ENCODE data around the gene NTM. TPM values are rescaled to one million over a fixed set of nuclear protein-coding genes. Genes with fewer than 3 reads are reported as not detected.

The NTM gene
- total RNA-seq, 1 donor from 2014 or later: 9.9 TPM

GRCh38 chr11:131987703-131988102 is 617.3 kb downstream of the NTM start:
- no peak overlapping the region for H3K4me3 ChIP-seq (ENCODE audit: low read length in 3 of 3)
- H3K27me3 ChIP-seq (ENCODE audit: control insufficient read depth in 3 of 3, insufficient read depth in 3 of 3, low read length in 3 of 3): no peaks in the 10 kb centered on the region
- no peak overlapping the region for H3K9ac ChIP-seq (ENCODE audit: low read depth in 1 of 3, low read length in 3 of 3)
- H3K9me3 ChIP-seq (ENCODE audit: control insufficient read depth in 3 of 3, low read length in 3 of 3): no peaks in the 10 kb centered on the region
- no peak overlapping the region for H3K27ac ChIP-seq (ENCODE audit: low read depth, low read length)
- no peaks in the 10 kb centered on the region for H3K4me1 ChIP-seq (ENCODE audit: control insufficient read depth in 3 of 3, insufficient read depth in 3 of 3, low read length in 3 of 3)
- H3K36me3 ChIP-seq (ENCODE audit: control insufficient read depth in 3 of 3, insufficient read depth in 3 of 3, low read length in 3 of 3): no peaks in the 10 kb centered on the region

DNA sequence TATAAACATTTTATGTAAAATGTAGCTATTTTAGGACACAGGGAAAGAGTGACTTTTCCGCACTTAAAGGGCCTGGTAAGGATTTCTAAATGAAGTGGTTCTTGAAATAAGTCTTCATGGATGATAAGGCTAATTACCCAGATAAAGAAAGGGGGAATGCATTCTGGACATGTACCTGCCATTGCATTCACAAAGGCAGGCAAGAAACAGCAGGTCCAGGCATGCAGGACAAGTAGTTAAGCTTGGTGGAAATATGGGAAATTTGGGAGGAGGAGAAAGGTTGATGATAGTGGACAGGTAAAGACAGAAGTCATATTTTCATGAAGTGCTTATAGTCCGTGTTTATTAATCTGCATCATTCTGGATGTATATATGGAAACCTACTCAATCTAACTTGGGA is 621.2 kb downstream of the NTM start:
- Histone ChIP-seq H3K9me3 (ENCODE audit: control insufficient read depth in 3 of 3, low read length in 3 of 3) (peaks cover 4 to 8% (median 4%) of the 10 kb centered on the region in 3 donors), H3K4me3 (ENCODE audit: low read length in 3 of 3) (no peak overlapping the region), H3K36me3 (ENCODE audit: control insufficient read depth in 3 of 3, insufficient read depth in 3 of 3, low read length in 3 of 3) (no peaks in the 10 kb centered on the region)

GRCh38 chr11:131993246-131993645 is 622.8 kb downstream of the NTM start:
- Histone ChIP-seq H3K4me1 (ENCODE audit: control insufficient read depth in 3 of 3, insufficient read depth in 3 of 3, low read length in 3 of 3) (no peaks in the 10 kb centered on the region), H3K9ac (ENCODE audit: low read depth in 1 of 3, low read length in 3 of 3) (no peak overlapping the region), H3K36me3 (ENCODE audit: control insufficient read depth in 3 of 3, insufficient read depth in 3 of 3, low read length in 3 of 3) (no peaks in the 10 kb centered on the region), H3K27me3 (ENCODE audit: control insufficient read depth in 3 of 3, insufficient read depth in 3 of 3, low read length in 3 of 3) (no peaks in the 10 kb centered on the region), H3K9me3 (ENCODE audit: control insufficient read depth in 3 of 3, low read length in 3 of 3) (peaks cover 4 to 8% (median 4%) of the 10 kb centered on the region in 3 donors), H3K4me3 (ENCODE audit: low read length in 3 of 3) (no peak overlapping the region), H3K27ac (ENCODE audit: low read depth, low read length) (no peak overlapping the region)

More for the DNA sequence above, 621.2 kb downstream of the NTM start:
- Histone ChIP-seq H3K4me1 (ENCODE audit: control insufficient read depth in 3 of 3, insufficient read depth in 3 of 3, low read length in 3 of 3) (no peaks in the 10 kb centered on the region), H3K9ac (ENCODE audit: low read depth in 1 of 3, low read length in 3 of 3) (no peak overlapping the region), H3K27ac (ENCODE audit: low read depth, low read length) (no peak overlapping the region), H3K27me3 (ENCODE audit: control insufficient read depth in 3 of 3, insufficient read depth in 3 of 3, low read length in 3 of 3) (no peaks in the 10 kb centered on the region)

GRCh38 chr11:131998020-131998419 is 627.6 kb downstream of the NTM start:
- Histone ChIP-seq H3K9me3 (ENCODE audit: control insufficient read depth in 3 of 3, low read length in 3 of 3) (peaks cover 4 to 8% (median 4%) of the 10 kb centered on the region in 3 donors), H3K4me3 (ENCODE audit: low read length in 3 of 3) (no peak overlapping the region), H3K27ac (ENCODE audit: low read depth, low read length) (no peak overlapping the region), H3K36me3 (ENCODE audit: control insufficient read depth in 3 of 3, insufficient read depth in 3 of 3, low read length in 3 of 3) (no peaks in the 10 kb centered on the region), H3K9ac (ENCODE audit: low read depth in 1 of 3, low read length in 3 of 3) (no peak overlapping the region), H3K4me1 (ENCODE audit: control insufficient read depth in 3 of 3, insufficient read depth in 3 of 3, low read length in 3 of 3) (no peaks in the 10 kb centered on the region), H3K27me3 (ENCODE audit: control insufficient read depth in 3 of 3, insufficient read depth in 3 of 3, low read length in 3 of 3) (peaks cover 0 to 2% (median 0%) of the 10 kb centered on the region in 3 donors)

DNA sequence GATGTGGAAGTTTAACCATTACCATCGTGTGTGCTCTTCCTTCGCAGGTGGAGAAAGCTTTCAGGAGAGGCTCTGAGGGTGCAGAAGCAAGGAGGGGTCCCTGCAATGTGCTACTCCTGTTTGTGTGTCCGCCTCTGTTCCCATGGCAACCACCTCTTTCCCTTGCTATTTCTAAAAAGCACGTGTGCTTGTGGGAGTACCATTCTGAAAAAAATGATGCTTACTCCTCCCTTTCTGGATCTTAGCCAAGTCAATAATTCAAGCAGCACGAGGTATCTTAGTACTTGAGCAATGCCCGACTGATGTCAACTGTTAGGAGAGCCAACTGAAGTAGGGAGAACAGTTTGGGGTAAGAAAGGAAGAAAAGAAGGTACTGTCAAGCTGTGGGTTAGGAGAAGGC is 628.7 kb downstream of the NTM start:
- Histone ChIP-seq H3K9me3 (ENCODE audit: control insufficient read depth in 3 of 3, low read length in 3 of 3) (peaks cover 4 to 8% (median 4%) of the 10 kb centered on the region in 3 donors), H3K27me3 (ENCODE audit: control insufficient read depth in 3 of 3, insufficient read depth in 3 of 3, low read length in 3 of 3) (peaks cover 0 to 2% (median 0%) of the 10 kb centered on the region in 3 donors), H3K36me3 (ENCODE audit: control insufficient read depth in 3 of 3, insufficient read depth in 3 of 3, low read length in 3 of 3) (no peaks in the 10 kb centered on the region), H3K27ac (ENCODE audit: low read depth, low read length) (no peak overlapping the region), H3K4me1 (ENCODE audit: control insufficient read depth in 3 of 3, insufficient read depth in 3 of 3, low read length in 3 of 3) (no peaks in the 10 kb centered on the region), H3K4me3 (ENCODE audit: low read length in 3 of 3) (no peak overlapping the region), H3K9ac (ENCODE audit: low read depth in 1 of 3, low read length in 3 of 3) (no peak overlapping the region)

GRCh38 chr11:131999955-132000354 is 629.5 kb downstream of the NTM start:
- Histone ChIP-seq H3K4me1 (ENCODE audit: control insufficient read depth in 3 of 3, insufficient read depth in 3 of 3, low read length in 3 of 3) (no peaks in the 10 kb centered on the region), H3K27me3 (ENCODE audit: control insufficient read depth in 3 of 3, insufficient read depth in 3 of 3, low read length in 3 of 3) (peaks cover 0 to 2% (median 0%) of the 10 kb centered on the region in 3 donors), H3K9me3 (ENCODE audit: control insufficient read depth in 3 of 3, low read length in 3 of 3) (peaks cover 4 to 8% (median 4%) of the 10 kb centered on the region in 3 donors), H3K36me3 (ENCODE audit: control insufficient read depth in 3 of 3, insufficient read depth in 3 of 3, low read length in 3 of 3) (no peaks in the 10 kb centered on the region), H3K4me3 (ENCODE audit: low read length in 3 of 3) (no peak overlapping the region), H3K9ac (ENCODE audit: low read depth in 1 of 3, low read length in 3 of 3) (no peak overlapping the region), H3K27ac (ENCODE audit: low read depth, low read length) (no peak overlapping the region)

- H3K36me3 ChIP-seq (ENCODE audit: control insufficient read depth in 3 of 3, insufficient read depth in 3 of 3, low read length in 3 of 3): no peaks in the 10 kb centered on the region
- H3K9me3 ChIP-seq (ENCODE audit: control insufficient read depth in 3 of 3, low read length in 3 of 3): no peaks in the 10 kb centered on the region
- H3K9ac ChIP-seq (ENCODE audit: low read depth in 1 of 3, low read length in 3 of 3): no peak overlapping the region
- H3K4me1 ChIP-seq (ENCODE audit: control insufficient read depth in 3 of 3, insufficient read depth in 3 of 3, low read length in 3 of 3): no peaks in the 10 kb centered on the region
- H3K27ac ChIP-seq (ENCODE audit: low read depth, low read length): no peak overlapping the region
- peaks cover 0 to 2% (median 0%) of the 10 kb centered on the region in 3 donors for H3K27me3 ChIP-seq (ENCODE audit: control insufficient read depth in 3 of 3, insufficient read depth in 3 of 3, low read length in 3 of 3)
- no peak overlapping the region for H3K4me3 ChIP-seq (ENCODE audit: low read length in 3 of 3)
Measured at GRCh38 chr11:132005887-132006286, 635.5 kb downstream of the NTM start.

DNA sequence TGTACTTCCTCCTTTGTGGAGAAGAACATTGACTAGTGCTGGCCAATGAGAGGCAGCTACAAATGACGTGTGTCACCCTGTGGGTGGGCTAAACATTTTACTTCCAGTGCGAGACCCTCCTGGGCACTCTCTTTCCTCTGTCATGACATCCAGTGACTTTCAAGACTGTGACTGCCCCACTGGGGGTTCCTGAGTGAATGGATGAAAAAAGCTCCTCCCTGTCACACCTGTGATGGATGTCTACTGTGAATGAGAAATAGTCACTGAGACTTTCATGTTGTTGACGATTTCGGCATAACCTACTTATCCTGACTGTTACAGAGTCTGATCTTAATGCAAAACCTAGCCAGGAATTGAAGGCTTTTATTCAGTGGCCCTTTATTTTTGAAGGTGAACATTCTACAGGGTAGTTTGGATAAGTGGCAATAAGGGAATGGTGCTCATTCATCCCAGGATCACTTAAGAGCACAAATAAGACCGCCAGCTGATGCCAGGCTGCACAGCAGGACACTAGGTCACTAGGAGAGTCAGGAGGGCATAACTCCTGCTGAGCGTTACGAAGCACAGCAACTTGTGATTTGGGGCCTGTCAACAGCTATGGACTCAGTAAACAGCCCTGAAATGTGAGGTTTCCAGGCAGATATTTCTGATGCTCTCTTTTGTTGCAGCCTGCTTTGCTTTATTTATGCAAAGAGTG is 636.6 kb downstream of the NTM start:
- Histone ChIP-seq H3K36me3 (ENCODE audit: control insufficient read depth in 3 of 3, insufficient read depth in 3 of 3, low read length in 3 of 3) (no peaks in the 10 kb centered on the region), H3K4me1 (ENCODE audit: control insufficient read depth in 3 of 3, insufficient read depth in 3 of 3, low read length in 3 of 3) (no peaks in the 10 kb centered on the region), H3K9me3 (ENCODE audit: control insufficient read depth in 3 of 3, low read length in 3 of 3) (no peaks in the 10 kb centered on the region), H3K4me3 (ENCODE audit: low read length in 3 of 3) (no peak overlapping the region), H3K27me3 (ENCODE audit: control insufficient read depth in 3 of 3, insufficient read depth in 3 of 3, low read length in 3 of 3) (no peaks in the 10 kb centered on the region), H3K27ac (ENCODE audit: low read depth, low read length) (no peak overlapping the region), H3K9ac (ENCODE audit: low read depth in 1 of 3, low read length in 3 of 3) (no peak overlapping the region)

GRCh38 chr11:132008226-132008625 is 637.8 kb downstream of the NTM start:
- Histone ChIP-seq H3K27ac (ENCODE audit: low read depth, low read length) (no peak overlapping the region), H3K9me3 (ENCODE audit: control insufficient read depth in 3 of 3, low read length in 3 of 3) (no peaks in the 10 kb centered on the region), H3K27me3 (ENCODE audit: control insufficient read depth in 3 of 3, insufficient read depth in 3 of 3, low read length in 3 of 3) (no peaks in the 10 kb centered on the region), H3K36me3 (ENCODE audit: control insufficient read depth in 3 of 3, insufficient read depth in 3 of 3, low read length in 3 of 3) (no peaks in the 10 kb centered on the region), H3K4me1 (ENCODE audit: control insufficient read depth in 3 of 3, insufficient read depth in 3 of 3, low read length in 3 of 3) (no peaks in the 10 kb centered on the region), H3K9ac (ENCODE audit: low read depth in 1 of 3, low read length in 3 of 3) (no peak overlapping the region), H3K4me3 (ENCODE audit: low read length in 3 of 3) (no peak overlapping the region)

- no peaks in the 10 kb centered on the region for H3K27me3 ChIP-seq (ENCODE audit: control insufficient read depth in 3 of 3, insufficient read depth in 3 of 3, low read length in 3 of 3)
- H3K4me1 ChIP-seq (ENCODE audit: control insufficient read depth in 3 of 3, insufficient read depth in 3 of 3, low read length in 3 of 3): no peaks in the 10 kb centered on the region
- H3K9me3 ChIP-seq (ENCODE audit: control insufficient read depth in 3 of 3, low read length in 3 of 3): peaks cover 0 to 2% (median 0%) of the 10 kb centered on the region in 3 donors
- H3K4me3 ChIP-seq (ENCODE audit: low read length in 3 of 3): no peak overlapping the region
- H3K36me3 ChIP-seq (ENCODE audit: control insufficient read depth in 3 of 3, insufficient read depth in 3 of 3, low read length in 3 of 3): no peaks in the 10 kb centered on the region
- no peak overlapping the region for H3K27ac ChIP-seq (ENCODE audit: low read depth, low read length)
- no peak overlapping the region for H3K9ac ChIP-seq (ENCODE audit: low read depth in 1 of 3, low read length in 3 of 3)
Measured at GRCh38 chr11:132008872-132009271, 638.5 kb downstream of the NTM start.
